HUES48 (cell line): ENCODE results near the gene PRKD2.

Source experiments
- H3K27ac ChIP-seq: one replicate; pipeline ENCODE4 v1.7.0; 2013; ENCODE audit warnings: low read depth, low read length, inconsistent platforms
- H3K27me3 ChIP-seq: 2 replicates; pipeline ENCODE4 v1.6.1; 2013; ENCODE audit warnings: mild to moderate bottlenecking, low read length; ENCODE audit not compliant: control insufficient read depth, insufficient read depth
- H3K36me3 ChIP-seq: 2 replicates; pipeline ENCODE4 v1.6.1; 2013; ENCODE audit warnings: low read length; ENCODE audit not compliant: control insufficient read depth, insufficient read depth
- H3K4me1 ChIP-seq: 2 replicates; pipeline ENCODE4 v1.6.1; 2013; ENCODE audit warnings: mild to moderate bottlenecking, low read length; ENCODE audit not compliant: control insufficient read depth, insufficient read depth
- H3K4me3 ChIP-seq: 2 replicates; pipeline ENCODE4 v1.5.1; 2013; ENCODE audit warnings: mild to moderate bottlenecking, low read depth, low read length
- H3K9ac ChIP-seq: 2 replicates; pipeline ENCODE4 v1.6.1; 2013; ENCODE audit warnings: mild to moderate bottlenecking, low read depth, low read length, moderate library complexity
- H3K9me3 ChIP-seq: 2 replicates; pipeline ENCODE4 v1.6.1; 2013; ENCODE audit warnings: low read length; ENCODE audit not compliant: control insufficient read depth, insufficient read depth

The PRKD2 gene

GRCh38 chr19:46678110-46678732 lies 38.7 kb downstream of the PRKD2 start:
- Histone ChIP-seq H3K4me1 (no peaks in the 10 kb centered on the region), H3K4me3 (no peak overlapping the region), H3K9ac (no peak overlapping the region), H3K27ac (no peak overlapping the region), H3K36me3 (peaks cover 68% of the 10 kb centered on the region), H3K27me3 (no peaks in the 10 kb centered on the region), H3K9me3 (no peaks in the 10 kb centered on the region)

- H3K4me3 ChIP-seq: no peak overlapping the region
- H3K27me3 ChIP-seq: no peaks in the 10 kb centered on the region
- peaks cover 49% of the 10 kb centered on the region for H3K36me3 ChIP-seq
- H3K9me3 ChIP-seq: no peaks in the 10 kb centered on the region
- H3K27ac ChIP-seq: no peak overlapping the region
- no peaks in the 10 kb centered on the region for H3K4me1 ChIP-seq
- no peak overlapping the region for H3K9ac ChIP-seq
Measured at GRCh38 chr19:46674416-46675178, 42.3 kb downstream of the PRKD2 start.

- Histone ChIP-seq H3K4me1 (no peaks in the 10 kb centered on the region), H3K27ac (no peak overlapping the region), H3K36me3 (peaks cover 23% of the 10 kb centered on the region), H3K9me3 (no peaks in the 10 kb centered on the region), H3K9ac (no peak overlapping the region), H3K27me3 (no peaks in the 10 kb centered on the region), H3K4me3 (no peak overlapping the region)
Measured at GRCh38 chr19:46670813-46671212, 46.1 kb downstream of the PRKD2 start.

- Histone ChIP-seq H3K36me3 (peaks cover 9% of the 10 kb centered on the region), H3K4me3 (no peak overlapping the region), H3K9me3 (no peaks in the 10 kb centered on the region), H3K4me1 (no peaks in the 10 kb centered on the region), H3K9ac (no peak overlapping the region), H3K27me3 (no peaks in the 10 kb centered on the region), H3K27ac (no peak overlapping the region)
Measured at GRCh38 chr19:46668662-46669061, 48.3 kb downstream of the PRKD2 start.

DNA sequence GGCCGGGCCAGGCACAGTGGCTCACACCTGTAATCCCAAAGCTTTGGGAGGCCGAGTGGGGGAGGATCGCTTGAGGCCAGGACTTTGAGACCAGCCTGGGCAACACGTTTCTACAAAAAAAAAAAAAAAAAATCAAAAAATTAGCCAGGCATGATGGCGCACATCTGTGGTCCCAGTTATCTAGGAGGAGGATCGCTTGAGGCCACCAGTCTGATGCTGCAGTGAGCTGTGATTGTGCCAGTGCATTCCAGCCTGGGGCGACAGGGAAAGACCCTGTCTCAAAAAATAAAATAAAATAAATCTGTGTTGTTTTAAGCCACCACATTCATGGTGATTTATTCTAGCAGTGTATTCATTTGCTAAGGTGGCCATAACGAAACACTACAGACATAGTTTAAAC lies 51.8 kb downstream of the PRKD2 start:
- Histone ChIP-seq H3K9me3 (no peaks in the 10 kb centered on the region), H3K9ac (no peak overlapping the region), H3K36me3 (no peaks in the 10 kb centered on the region), H3K27me3 (peaks cover 4% of the 10 kb centered on the region), H3K4me1 (peaks cover 5% of the 10 kb centered on the region), H3K4me3 (no peak overlapping the region), H3K27ac (no peak overlapping the region)

DNA sequence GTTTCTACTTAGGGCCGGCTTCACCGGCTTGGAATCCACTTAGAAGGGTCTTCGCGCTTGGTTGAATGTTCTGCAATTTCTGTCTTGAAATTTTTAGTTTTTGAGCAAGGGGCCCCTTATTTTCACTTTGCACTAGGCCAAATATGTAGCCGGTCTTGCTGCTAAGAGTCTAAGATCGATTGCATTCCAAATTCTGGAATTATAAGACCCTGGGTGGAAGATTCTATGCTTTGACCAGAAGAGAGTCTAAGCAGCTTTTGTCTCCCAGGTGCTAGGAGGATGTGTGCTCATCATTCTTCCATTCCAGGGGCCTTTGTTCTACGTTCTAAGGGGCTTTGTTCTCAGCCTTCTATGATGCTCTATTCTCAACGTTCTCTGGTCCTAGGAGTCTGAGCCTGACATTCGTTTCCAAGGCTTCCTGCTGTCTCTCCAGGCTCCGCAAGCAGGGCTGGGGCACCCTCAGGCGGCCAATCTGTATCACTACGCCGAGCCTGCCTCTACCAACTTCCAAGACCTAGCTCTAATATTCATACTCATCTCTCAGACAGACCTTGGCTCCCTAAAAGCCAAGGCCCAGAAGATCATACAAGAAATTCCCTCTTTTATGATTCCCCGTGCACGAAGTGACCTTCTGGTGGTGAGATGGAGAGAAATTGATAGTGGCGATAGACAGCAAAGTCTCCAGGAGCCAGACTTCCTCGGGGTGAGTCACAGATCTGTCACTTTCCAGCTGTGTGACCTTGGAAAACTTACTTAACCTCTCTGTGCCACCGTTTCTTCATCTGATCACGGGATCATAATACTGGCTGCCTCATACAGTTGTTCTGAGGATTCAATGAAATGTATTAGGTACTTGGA lies 55.0 kb downstream of the PRKD2 start:
- H3K4me3 ChIP-seq: peak overlapping the region; percentile 51
- H3K9me3 ChIP-seq: no peaks in the 10 kb centered on the region
- peak overlapping the region; percentile 49 for H3K27ac ChIP-seq
- peaks cover 12% of the 10 kb centered on the region for H3K4me1 ChIP-seq
- no peaks in the 10 kb centered on the region for H3K36me3 ChIP-seq
- peaks cover 9% of the 10 kb centered on the region for H3K27me3 ChIP-seq
- H3K9ac ChIP-seq: no peak overlapping the region

GRCh38 chr19:46661020-46661731 lies 55.7 kb downstream of the PRKD2 start, which contains the start of gene DACT3:
Gene DACT3 (minus strand): TSS chr19:46661182. CDS start chr19:46661064, 118 bp downstream.
- H3K27me3 ChIP-seq: peaks cover 9% of the 10 kb centered on the region
- no peaks in the 10 kb centered on the region for H3K36me3 ChIP-seq
- no peaks in the 10 kb centered on the region for H3K9me3 ChIP-seq
- H3K4me1 ChIP-seq: peaks cover 12% of the 10 kb centered on the region
- peak within 1 kb of the TSS; percentile 49 for H3K27ac ChIP-seq
- H3K9ac ChIP-seq: no peak within 1 kb of the TSS
- peak within 1 kb of the TSS; percentile 60 for H3K4me3 ChIP-seq

- Histone ChIP-seq H3K27ac (no peak overlapping the region), H3K9ac (no peak overlapping the region), H3K4me3 (peak overlapping the region; percentile 60)
Measured at GRCh38 chr19:46660551-46661019, 56.3 kb downstream of the PRKD2 start.

DNA sequence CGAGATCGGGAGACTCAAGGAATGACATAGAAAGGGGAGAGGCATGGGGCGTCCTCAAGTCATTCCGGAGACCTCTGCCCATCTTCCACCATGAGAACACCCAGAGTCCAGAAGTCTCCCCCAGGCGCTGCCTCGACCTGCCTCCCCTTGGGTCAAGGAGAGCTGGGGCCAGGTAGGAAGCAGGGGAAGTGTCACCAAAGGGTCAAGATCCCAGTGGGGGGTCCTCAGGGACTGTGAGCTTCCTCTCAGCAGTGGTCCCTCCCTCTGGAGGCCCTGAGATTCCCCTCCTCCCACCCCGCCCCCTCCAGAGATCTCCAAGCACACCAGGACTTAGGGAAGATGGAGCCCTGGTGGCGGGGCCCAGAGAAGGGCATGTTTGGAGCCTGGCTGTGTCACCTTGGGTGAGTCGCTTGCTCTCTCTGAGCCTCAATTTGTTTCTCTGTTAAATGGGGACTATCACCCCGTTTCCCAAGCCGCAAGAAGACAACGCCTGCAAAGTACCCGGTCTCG lies 56.9 kb downstream of the PRKD2 start:
- Histone ChIP-seq H3K27ac (no peak overlapping the region), H3K9me3 (no peaks in the 10 kb centered on the region), H3K9ac (no peak overlapping the region), H3K4me1 (peaks cover 13% of the 10 kb centered on the region), H3K36me3 (no peaks in the 10 kb centered on the region), H3K27me3 (peaks cover 9% of the 10 kb centered on the region), H3K4me3 (peak overlapping the region; percentile 60)

More at GRCh38 chr19:46660551-46661019, 56.3 kb downstream of the PRKD2 start:
- H3K4me1 ChIP-seq: peaks cover 12% of the 10 kb centered on the region
- H3K9me3 ChIP-seq: no peaks in the 10 kb centered on the region
- peaks cover 9% of the 10 kb centered on the region for H3K27me3 ChIP-seq
- no peaks in the 10 kb centered on the region for H3K36me3 ChIP-seq
